IPS-18a (cell line): ENCODE results near the gene CALML5.
"Not testable (repeated sequence)": the region's sequence is repeated elsewhere in the genome, so short reads cannot be mapped to it uniquely, and the experiment has no call there.

Experiments used
- H3K27ac ChIP-seq: one replicate; pipeline ENCODE4 v1.5.1; 2013; ENCODE audit warnings: low read length
- H3K27me3 ChIP-seq: one replicate; pipeline ENCODE4 v1.6.1; 2013; ENCODE audit warnings: mild to moderate bottlenecking, low read length; ENCODE audit not compliant: control insufficient read depth, insufficient read depth
- H3K36me3 ChIP-seq: one replicate; pipeline ENCODE4 v1.6.1; 2013; ENCODE audit warnings: low read depth, low read length; ENCODE audit not compliant: control insufficient read depth
- H3K4me1 ChIP-seq: one replicate; pipeline ENCODE4 v1.6.1; 2013; ENCODE audit warnings: low read depth, low read length; ENCODE audit not compliant: control insufficient read depth
- H3K4me3 ChIP-seq: one replicate; pipeline ENCODE4 v1.5.1; 2013; ENCODE audit warnings: low read length
- H3K9ac ChIP-seq: one replicate; pipeline ENCODE4 v1.6.1; 2013; ENCODE audit warnings: mild to moderate bottlenecking, low read length, moderate library complexity
- H3K9me3 ChIP-seq: one replicate; pipeline ENCODE4 v1.6.1; 2013; ENCODE audit warnings: low read depth, low read length; ENCODE audit not compliant: control insufficient read depth

Gene CALML5

GRCh38 chr10:5474642-5475041 lies 24.7 kb downstream of the CALML5 start:
- not testable (repeated sequence) for H3K27ac ChIP-seq

GRCh38 chr10:5470062-5470751 lies 29.2 kb downstream of the CALML5 start:
- no peaks in the 10 kb centered on the region for H3K9me3 ChIP-seq
- peaks cover 23% of the 10 kb centered on the region for H3K4me1 ChIP-seq
- H3K9ac ChIP-seq, result no peak overlapping the region
- no peak overlapping the region for H3K27ac ChIP-seq
- H3K36me3 ChIP-seq, result no peaks in the 10 kb centered on the region
- H3K27me3 ChIP-seq, result no peaks in the 10 kb centered on the region
- H3K4me3 ChIP-seq, result no peak overlapping the region

More at GRCh38 chr10:5474642-5475041, 24.7 kb downstream of the CALML5 start:
- H3K27me3 ChIP-seq, H3K9ac ChIP-seq, H3K4me3 ChIP-seq, H3K36me3 ChIP-seq, H3K9me3 ChIP-seq: not testable (repeated sequence)
- peaks cover 21% of the 10 kb centered on the region for H3K4me1 ChIP-seq

GRCh38 chr10:5469353-5470061 lies 29.9 kb downstream of the CALML5 start:
- H3K4me3 ChIP-seq, result no peak overlapping the region
- no peaks in the 10 kb centered on the region for H3K27me3 ChIP-seq
- H3K27ac ChIP-seq, result no peak overlapping the region
- H3K36me3 ChIP-seq, result no peaks in the 10 kb centered on the region
- H3K9me3 ChIP-seq, result no peaks in the 10 kb centered on the region
- H3K4me1 ChIP-seq, result peaks cover 23% of the 10 kb centered on the region
- no peak overlapping the region for H3K9ac ChIP-seq

- H3K9ac ChIP-seq, result no peak overlapping the region
- H3K27ac ChIP-seq, result no peak overlapping the region
- H3K36me3 ChIP-seq, result no peaks in the 10 kb centered on the region
- H3K9me3 ChIP-seq, result no peaks in the 10 kb centered on the region
- H3K4me3 ChIP-seq, result no peak overlapping the region
- peaks cover 23% of the 10 kb centered on the region for H3K4me1 ChIP-seq
- H3K27me3 ChIP-seq, result no peaks in the 10 kb centered on the region
These were observed 30.9 kb downstream of the CALML5 start for GRCh38 chr10:5468262-5469106.

- no peaks in the 10 kb centered on the region for H3K9me3 ChIP-seq
- H3K4me3 ChIP-seq, result no peak overlapping the region
- no peaks in the 10 kb centered on the region for H3K27me3 ChIP-seq
- peaks cover 23% of the 10 kb centered on the region for H3K4me1 ChIP-seq
- no peak overlapping the region for H3K9ac ChIP-seq
- H3K27ac ChIP-seq, result no peak overlapping the region
- H3K36me3 ChIP-seq, result no peaks in the 10 kb centered on the region
These were observed 31.6 kb downstream of the CALML5 start for GRCh38 chr10:5467634-5468255.

- H3K36me3 ChIP-seq, result no peaks in the 10 kb centered on the region
- peaks cover 23% of the 10 kb centered on the region for H3K4me1 ChIP-seq
- H3K9ac ChIP-seq, result no peak overlapping the region
- H3K27me3 ChIP-seq, result no peaks in the 10 kb centered on the region
- H3K9me3 ChIP-seq, result no peaks in the 10 kb centered on the region
- H3K27ac ChIP-seq, result no peak overlapping the region
- no peak overlapping the region for H3K4me3 ChIP-seq
These were observed 32.2 kb downstream of the CALML5 start for GRCh38 chr10:5467207-5467535.

GRCh38 chr10:5466451-5467206 lies 32.7 kb downstream of the CALML5 start:
- no peaks in the 10 kb centered on the region for H3K36me3 ChIP-seq
- H3K4me3 ChIP-seq, result peak overlapping the region; percentile 31
- H3K9ac ChIP-seq, result peak overlapping the region; percentile 68
- H3K4me1 ChIP-seq, result peaks cover 23% of the 10 kb centered on the region
- H3K27ac ChIP-seq, result peak overlapping the region; percentile 71
- no peaks in the 10 kb centered on the region for H3K9me3 ChIP-seq
- H3K27me3 ChIP-seq, result no peaks in the 10 kb centered on the region

GRCh38 chr10:5465976-5466450 lies 33.4 kb downstream of the CALML5 start:
- Histone ChIP-seq H3K36me3 (no peaks in the 10 kb centered on the region), H3K27me3 (no peaks in the 10 kb centered on the region), H3K9ac (peak overlapping the region; percentile 68), H3K4me1 (peaks cover 23% of the 10 kb centered on the region), H3K9me3 (no peaks in the 10 kb centered on the region), H3K27ac (peak overlapping the region; percentile 71), H3K4me3 (peak overlapping the region; percentile 31)

GRCh38 chr10:5464546-5464945 lies 34.8 kb downstream of the CALML5 start:
- H3K9ac ChIP-seq, result no peak overlapping the region
- H3K36me3 ChIP-seq, result peaks cover 9% of the 10 kb centered on the region
- no peak overlapping the region for H3K4me3 ChIP-seq
- H3K27me3 ChIP-seq, result no peaks in the 10 kb centered on the region
- H3K4me1 ChIP-seq, result peaks cover 23% of the 10 kb centered on the region
- H3K27ac ChIP-seq, result no peak overlapping the region
- no peaks in the 10 kb centered on the region for H3K9me3 ChIP-seq

- peaks cover 23% of the 10 kb centered on the region for H3K36me3 ChIP-seq
- no peak overlapping the region for H3K9ac ChIP-seq
- H3K9me3 ChIP-seq, result no peaks in the 10 kb centered on the region
- H3K27me3 ChIP-seq, result no peaks in the 10 kb centered on the region
- peaks cover 20% of the 10 kb centered on the region for H3K4me1 ChIP-seq
- no peak overlapping the region for H3K4me3 ChIP-seq
- no peak overlapping the region for H3K27ac ChIP-seq
These were observed 36.5 kb downstream of the CALML5 start for GRCh38 chr10:5462841-5463293.
